ENCODE measurements around the gene TSPAN6.

DNA sequence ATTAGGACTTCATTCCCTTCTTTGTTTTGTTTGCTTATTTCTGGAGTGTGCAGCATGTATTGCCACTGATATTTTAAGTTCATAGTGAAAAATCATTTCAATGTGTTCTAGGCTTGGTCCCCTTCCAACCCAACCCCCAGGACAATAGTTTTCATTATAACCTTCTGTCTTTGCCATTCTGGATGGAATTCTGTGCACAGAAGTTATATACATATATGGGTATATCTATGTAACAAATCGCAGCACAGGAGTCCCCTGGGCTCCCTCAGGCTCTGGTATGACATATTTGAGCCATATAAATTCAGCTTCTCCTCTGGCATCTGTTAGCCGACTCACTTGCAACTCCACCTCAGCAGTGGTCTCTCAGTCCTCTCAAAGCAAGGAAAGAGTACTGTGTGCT is 52.0 kb downstream of the TSPAN6 start, which contains the start of gene TNMD:
- TF ChIP-seq POLR2A (IDR thresholded peaks at IDR 0.05): no peak
- TF ChIP-seq, protein P1, sequence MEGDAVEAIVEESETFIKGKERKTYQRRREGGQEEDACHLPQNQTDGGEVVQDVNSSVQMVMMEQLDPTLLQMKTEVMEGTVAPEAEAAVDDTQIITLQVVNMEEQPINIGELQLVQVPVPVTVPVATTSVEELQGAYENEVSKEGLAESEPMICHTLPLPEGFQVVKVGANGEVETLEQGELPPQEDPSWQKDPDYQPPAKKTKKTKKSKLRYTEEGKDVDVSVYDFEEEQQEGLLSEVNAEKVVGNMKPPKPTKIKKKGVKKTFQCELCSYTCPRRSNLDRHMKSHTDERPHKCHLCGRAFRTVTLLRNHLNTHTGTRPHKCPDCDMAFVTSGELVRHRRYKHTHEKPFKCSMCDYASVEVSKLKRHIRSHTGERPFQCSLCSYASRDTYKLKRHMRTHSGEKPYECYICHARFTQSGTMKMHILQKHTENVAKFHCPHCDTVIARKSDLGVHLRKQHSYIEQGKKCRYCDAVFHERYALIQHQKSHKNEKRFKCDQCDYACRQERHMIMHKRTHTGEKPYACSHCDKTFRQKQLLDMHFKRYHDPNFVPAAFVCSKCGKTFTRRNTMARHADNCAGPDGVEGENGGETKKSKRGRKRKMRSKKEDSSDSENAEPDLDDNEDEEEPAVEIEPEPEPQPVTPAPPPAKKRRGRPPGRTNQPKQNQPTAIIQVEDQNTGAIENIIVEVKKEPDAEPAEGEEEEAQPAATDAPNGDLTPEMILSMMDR (IDR thresholded peaks at IDR 0.05): no peak
